SK-N-SH (cell line): ENCODE data around the gene EBNA1BP2.

Source experiments
- EZH2phosphoT487 ChIP-seq: fragments of 200-600 bp; sonication (generic); IDR thresholded peaks from 2 replicates; pipeline ENCODE4 v1.6.1; 2017; ENCODE audit warnings: low read depth, mixed run types, mild to moderate bottlenecking, antibody characterized with exemption, moderate library complexity, borderline replicate concordance
- FOXJ3 ChIP-seq: sonication (generic); formaldehyde crosslinking; IDR thresholded peaks from 2 replicates; pipeline ENCODE4 v1.5.1; 2020; ENCODE audit warnings: mild to moderate bottlenecking, missing genetic modification reagents
- NRF1 ChIP-seq: IDR thresholded peaks from 2 replicates; pipeline ENCODE4 v1.6.1; 2012; ENCODE audit warnings: low read depth, mild to moderate bottlenecking, low read length
- POLR2AphosphoS5 ChIP-seq: IDR thresholded peaks from 2 replicates; pipeline ENCODE4 v1.6.1; 2012; ENCODE audit warnings: low read depth, low read length
- TF ChIP-seq, protein P1 (sequence below): fragments of 200-600 bp; sonication (generic); IDR thresholded peaks from 2 replicates; pipeline ENCODE4 v1.6.1; 2017; ENCODE audit warnings: antibody characterized with exemption, mild to moderate bottlenecking, moderate library complexity

DNA sequence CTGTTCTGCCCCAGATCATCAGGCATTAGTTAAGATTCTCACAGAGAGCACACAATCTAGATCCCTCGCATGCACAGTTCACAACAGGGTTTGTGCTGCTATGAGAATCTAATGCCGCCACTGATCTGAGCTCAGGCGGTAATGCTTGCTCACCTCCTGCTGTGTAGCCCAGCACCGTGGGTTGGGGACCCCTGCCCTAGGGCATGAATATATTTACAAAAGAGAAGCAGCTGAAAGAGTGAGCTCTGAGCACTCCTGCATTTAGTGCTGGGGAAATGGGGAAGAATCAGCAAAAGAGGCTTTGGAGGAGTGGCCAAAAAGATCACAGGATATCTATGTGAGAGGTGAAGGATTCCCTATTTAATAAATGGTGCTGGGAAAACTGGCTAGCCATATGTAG, 5.6 kb upstream of the EBNA1BP2 start:
- TF ChIP-seq EZH2phosphoT487 = no peak
- no peak for TF ChIP-seq POLR2AphosphoS5
- TF ChIP-seq, protein P1, sequence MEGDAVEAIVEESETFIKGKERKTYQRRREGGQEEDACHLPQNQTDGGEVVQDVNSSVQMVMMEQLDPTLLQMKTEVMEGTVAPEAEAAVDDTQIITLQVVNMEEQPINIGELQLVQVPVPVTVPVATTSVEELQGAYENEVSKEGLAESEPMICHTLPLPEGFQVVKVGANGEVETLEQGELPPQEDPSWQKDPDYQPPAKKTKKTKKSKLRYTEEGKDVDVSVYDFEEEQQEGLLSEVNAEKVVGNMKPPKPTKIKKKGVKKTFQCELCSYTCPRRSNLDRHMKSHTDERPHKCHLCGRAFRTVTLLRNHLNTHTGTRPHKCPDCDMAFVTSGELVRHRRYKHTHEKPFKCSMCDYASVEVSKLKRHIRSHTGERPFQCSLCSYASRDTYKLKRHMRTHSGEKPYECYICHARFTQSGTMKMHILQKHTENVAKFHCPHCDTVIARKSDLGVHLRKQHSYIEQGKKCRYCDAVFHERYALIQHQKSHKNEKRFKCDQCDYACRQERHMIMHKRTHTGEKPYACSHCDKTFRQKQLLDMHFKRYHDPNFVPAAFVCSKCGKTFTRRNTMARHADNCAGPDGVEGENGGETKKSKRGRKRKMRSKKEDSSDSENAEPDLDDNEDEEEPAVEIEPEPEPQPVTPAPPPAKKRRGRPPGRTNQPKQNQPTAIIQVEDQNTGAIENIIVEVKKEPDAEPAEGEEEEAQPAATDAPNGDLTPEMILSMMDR = no peak
- no peak for TF ChIP-seq NRF1
- TF ChIP-seq FOXJ3 (CRISPR knock-in tag) = no peak
